C4-2B (cell line): ENCODE measurements around the gene STARD13.

Experiments used
- CTCF ChIP-seq: fragments of 450-650 bp; conservative IDR thresholded peaks from 2 replicates; pipeline ENCODE4 v1.5.1; 2017; ENCODE audit warnings: mild to moderate bottlenecking
- ZFX ChIP-seq: fragments of 450-650 bp; IDR thresholded peaks from 2 replicates; pipeline ENCODE4 v1.6.1; 2017

- TF ChIP-seq CTCF (no peak), ZFX (no peak)
These were observed 18.5 kb upstream of the STARD13 start for GRCh38 chr13:33303855-33304597.
